CD14-positive monocyte (primary cell): ENCODE results near the gene CIPC. TPM values are rescaled to one million over a fixed set of nuclear protein-coding genes. Genes with fewer than 3 reads are reported as not detected.
A peak's percentile ranks its signal among the peaks of the same experiment; 100 is the strongest.

Experiments used
- DNase-seq, 3 donors: peaks; one replicate each; pipeline ENCODE4 v3.0.0-alpha.2; 2011 to 2022
- H2AFZ ChIP-seq: 2 replicates; pipeline ENCODE4 v1.6.0; 2012; ENCODE audit warnings: mild to moderate bottlenecking, low read depth, low read length, inconsistent platforms; ENCODE audit not compliant: insufficient read depth, poor library complexity, severe bottlenecking
- H3K27ac ChIP-seq, 2 donors: 1 replicate in 1 of 2; 2 replicates in 1 of 2; pipeline ENCODE4 v1.5.1; 2012 to 2013; ENCODE audit warnings: low read length in 2 of 2, control low read depth in 1 of 2, inconsistent platforms in 1 of 2, low read depth in 1 of 2, mild to moderate bottlenecking in 1 of 2
- H3K27me3 ChIP-seq, 2 donors: one replicate each; pipeline versions ENCODE4 v1.6.0 to v1.6.1; 2011 to 2013; ENCODE audit warnings: low read length in 2 of 2; ENCODE audit not compliant: control insufficient read depth in 2 of 2, insufficient read depth in 2 of 2
- H3K36me3 ChIP-seq, 2 donors: replicated peaks in 1 of 2; 1 replicate in 1 of 2; 2 replicates in 1 of 2; pipeline versions ENCODE4 v1.5.1 to v1.6.1; 2012 to 2013; ENCODE audit warnings: low read length in 2 of 2, control low read depth in 1 of 2, inconsistent platforms in 1 of 2, mild to moderate bottlenecking in 1 of 2; ENCODE audit not compliant: insufficient read depth in 2 of 2, control insufficient read depth in 1 of 2
- H3K4me1 ChIP-seq, 2 donors: 1 replicate in 1 of 2; 2 replicates in 1 of 2; pipeline versions ENCODE4 v1.5.1 to v1.6.1; 2012 to 2013; ENCODE audit warnings: low read length in 2 of 2, control low read depth in 1 of 2, inconsistent platforms in 1 of 2, mild to moderate bottlenecking in 1 of 2, moderate library complexity in 1 of 2; ENCODE audit not compliant: insufficient read depth in 2 of 2, control insufficient read depth in 1 of 2
- H3K4me2 ChIP-seq: replicated peaks from 2 replicates; pipeline ENCODE3; 2012; ENCODE audit warnings: low read length, moderate library complexity, mild to moderate bottlenecking; ENCODE audit not compliant: poor library complexity, severe bottlenecking; ENCODE audit errors: extremely low read depth
- H3K4me3 ChIP-seq, 3 experiments: fragments of 200-600 bp in 1 of 3; sonication (generic) in 1 of 3; replicated peaks in 1 of 3; 1 replicate in 2 of 3; 2 replicates in 1 of 3; pipeline ENCODE4 v1.5.1; 2011 to 2013; ENCODE audit warnings: low read length in 3 of 3, mild to moderate bottlenecking in 3 of 3, control low read depth in 2 of 3, low read depth in 2 of 3, inconsistent platforms in 1 of 3, moderate library complexity in 1 of 3
- H3K79me2 ChIP-seq: 2 replicates; pipeline ENCODE4 v1.6.0; 2012; ENCODE audit warnings: mild to moderate bottlenecking, control low read depth, inconsistent platforms, low read length, moderate library complexity; ENCODE audit not compliant: insufficient read depth
- H3K9ac ChIP-seq: 2 replicates; pipeline ENCODE4 v1.6.0; 2017; ENCODE audit warnings: low read length, mild to moderate bottlenecking; ENCODE audit not compliant: insufficient read depth, poor library complexity, severe bottlenecking
- H3K9me3 ChIP-seq, 2 donors: replicated peaks in 1 of 2; 1 replicate in 1 of 2; 2 replicates in 1 of 2; pipeline versions ENCODE4 v1.5.1 to v1.6.1; 2012 to 2013; ENCODE audit warnings: low read length in 2 of 2, control low read depth in 1 of 2; ENCODE audit not compliant: control insufficient read depth in 1 of 2, insufficient read depth in 1 of 2
- H4K20me1 ChIP-seq: 2 replicates; pipeline ENCODE4 v1.6.0; 2012; ENCODE audit warnings: mild to moderate bottlenecking, low read length, control low read depth, moderate library complexity; ENCODE audit not compliant: insufficient read depth
- H3K27ac Mint-ChIP-seq, 7 donors: one replicate each; pipeline ENCODE4 v1.8.0; 2020; ENCODE audit warnings: mild to moderate bottlenecking in 7 of 7, mixed read lengths in 7 of 7, moderate library complexity in 6 of 7, inconsistent platforms in 2 of 7
- H3K27me3 Mint-ChIP-seq, 3 donors: one replicate each; pipeline ENCODE4 v1.8.0; 2021 to 2022; ENCODE audit warnings: low read depth in 3 of 3, mild to moderate bottlenecking in 3 of 3, mixed read lengths in 3 of 3, moderate library complexity in 3 of 3, inconsistent platforms in 1 of 3
- H3K36me3 Mint-ChIP-seq, 2 donors: one replicate each; pipeline ENCODE4 v1.8.0; 2020; ENCODE audit warnings: mixed read lengths in 2 of 2, inconsistent platforms in 1 of 2, mild to moderate bottlenecking in 1 of 2
- H3K4me1 Mint-ChIP-seq: one replicate; pipeline ENCODE4 v1.8.0; 2020; ENCODE audit warnings: mild to moderate bottlenecking, mixed read lengths
- H3K4me3 Mint-ChIP-seq, 2 donors: one replicate each; pipeline ENCODE4 v1.8.0; 2020; ENCODE audit warnings: mild to moderate bottlenecking in 2 of 2, mixed read lengths in 2 of 2, moderate library complexity in 1 of 2
- H3K9me3 Mint-ChIP-seq, 7 donors: one replicate each; pipeline ENCODE4 v1.8.0; 2020 to 2022; ENCODE audit warnings: mixed read lengths in 7 of 7, mild to moderate bottlenecking in 6 of 7, moderate library complexity in 6 of 7, inconsistent platforms in 2 of 7
- CTCF ChIP-seq: fragments of 200-600 bp; IDR thresholded peaks from one replicate; pipeline ENCODE4 v1.8.0; 2022; ENCODE audit warnings: antibody characterized with exemption, mild to moderate bottlenecking
- WGBS: methylation state at CpG from one replicate; pipeline ENCODE4 v1.1.5; 2013; ENCODE audit warnings: missing lambda C conversion rate; ENCODE audit not compliant: insufficient coverage; 5-methylcytosine and 5-hydroxymethylcytosine counted together
- intact Hi-C, 2 donors: fragments of 100-400 bp; cut with micrococcal nuclease; formaldehyde crosslinking; loops; one replicate each; pipeline versions ENCODE4 v1.15.0 to v1.15.1; 2023
- polyA plus RNA-seq, 3 donors: library from polyadenylated mRNA; depleted of rRNA in 1 of 3; unstranded in 2 of 3; stranded (reverse) in 1 of 3; fragments of 300-500 nt in 2 of 3; fragments of >200 nt in 1 of 3; fragmentation: Illumina TruSeq in 2 of 3; gene quantifications; 1 replicate in 2 of 3; 2 replicates in 1 of 3; pipeline ENCODE4 v1.2.3, GENCODE V29; 2012 to 2021

CIPC gene
- polyA plus RNA-seq, 3 donors = 4.4 to 11.2 (median 7.0) TPM

- intact Hi-C loops = loop anchor here in 1 of 2 donors (5.0 to 10.0 kb wide), 2 partner anchors 166 to 404 kb away; no protein-coding TSS in a partner anchor
- no peak overlapping the region for H3K27ac Mint-ChIP-seq
- Histone ChIP-seq H3K4me1 (no peaks in the 10 kb centered on the region), H2AFZ (no peak overlapping the region), H3K79me2 (no peaks in the 10 kb centered on the region), H3K4me2 (no peak overlapping the region), H4K20me1 (no peaks in the 10 kb centered on the region), H3K9ac (no peak overlapping the region), H3K4me3 (no peak overlapping the region), H3K27ac (no peak overlapping the region), H3K27me3 (peaks cover 9 to 12% of the 10 kb centered on the region in 2 donors), H3K9me3 (no peaks in the 10 kb centered on the region), H3K36me3 (no peaks in the 10 kb centered on the region)
- H3K9me3 Mint-ChIP-seq = peaks cover 0 to 5% (median 0%) of the 10 kb centered on the region in 7 donors
- H3K4me1 Mint-ChIP-seq = peaks cover 2% of the 10 kb centered on the region
- no peaks in the 10 kb centered on the region for H3K36me3 Mint-ChIP-seq
- H3K4me3 Mint-ChIP-seq = no peak overlapping the region
- peak; percentile 13 for TF ChIP-seq CTCF
- WGBS = no CpG with 5 or more reads among the region's 5 CpGs
- H3K27me3 Mint-ChIP-seq = peaks cover 14 to 28% (median 23%) of the 10 kb centered on the region in 3 donors
- no peak for DNase-seq
These were observed 53.2 kb downstream of the CIPC start for GRCh38 chr14:77151245-77151644.

GRCh38 chr14:77151918-77152588 lies 54.0 kb downstream of the CIPC start:
- no peak overlapping the region for H3K4me3 Mint-ChIP-seq
- Histone ChIP-seq H4K20me1 (no peaks in the 10 kb centered on the region), H3K4me3 (no peak overlapping the region), H2AFZ (no peak overlapping the region), H3K4me2 (no peak overlapping the region), H3K27ac (no peak overlapping the region), H3K36me3 (no peaks in the 10 kb centered on the region), H3K79me2 (no peaks in the 10 kb centered on the region), H3K9me3 (no peaks in the 10 kb centered on the region), H3K27me3 (peaks cover under 1 to 5% of the 10 kb centered on the region in 2 donors), H3K4me1 (no peaks in the 10 kb centered on the region), H3K9ac (no peak overlapping the region)
- peaks cover 0 to 5% (median 0%) of the 10 kb centered on the region in 7 donors for H3K9me3 Mint-ChIP-seq
- no CpG with 5 or more reads among the region's 2 CpGs for WGBS
- peaks cover 9 to 21% (median 18%) of the 10 kb centered on the region in 3 donors for H3K27me3 Mint-ChIP-seq
- DNase-seq = peak in 1 of 3 donors; percentile 10
- H3K4me1 Mint-ChIP-seq = peaks cover 2% of the 10 kb centered on the region
- intact Hi-C loops = loop anchor here in 1 of 2 donors (5.0 to 10.0 kb wide), 2 partner anchors 165 to 403 kb away; no protein-coding TSS in a partner anchor
- no peak overlapping the region for H3K27ac Mint-ChIP-seq
- H3K36me3 Mint-ChIP-seq = no peaks in the 10 kb centered on the region
- peak; percentile 25 for TF ChIP-seq CTCF
